Left lung (tissue), 10 donors: Measurements from ENCODE around the gene SAMD9L. TPM values are rescaled to one million over a fixed set of nuclear protein-coding genes. Genes with fewer than 3 reads are reported as not detected.
"Not testable (repeated sequence)": the region's sequence is repeated elsewhere in the genome, so short reads cannot be mapped to it uniquely, and the experiment has no call there.

Experiments used
- ATAC-seq: fragments of 200-7000 bp; cut with Tn5 transposase; one replicate; pipeline ENCODE4 v1.9.1; 2020; ENCODE audit warnings: moderate library complexity
- DNase-seq, 4 donors: peaks; one replicate each; pipeline ENCODE4 v3.0.0-alpha.2; 2013 to 2020
- H3K27ac ChIP-seq, 2 donors: fragments of 200-600 bp; sonication (generic) in 1 of 2; one replicate each; pipeline versions ENCODE4 v1.5.0 to v1.8.0; 2020 to 2021
- H3K27me3 ChIP-seq, 2 donors: fragments of 200-600 bp; sonication (generic) in 1 of 2; one replicate each; pipeline versions ENCODE4 v1.5.0 to v1.8.0; 2020 to 2021
- H3K36me3 ChIP-seq, 2 donors: fragments of 200-600 bp; sonication (generic) in 1 of 2; one replicate each; pipeline versions ENCODE4 v1.5.0 to v1.8.0; 2020 to 2021
- H3K4me1 ChIP-seq, 2 donors: fragments of 200-600 bp; one replicate each; pipeline ENCODE4 v1.8.0; 2021
- H3K4me3 ChIP-seq, 2 donors: fragments of 200-600 bp; sonication (generic) in 1 of 2; one replicate each; pipeline versions ENCODE4 v1.5.0 to v1.8.0; 2020 to 2021; ENCODE audit warnings: mild to moderate bottlenecking in 1 of 2
- H3K9me3 ChIP-seq, 2 donors: fragments of 200-600 bp; sonication (generic) in 1 of 2; one replicate each; pipeline versions ENCODE4 v1.5.0 to v1.8.0; 2020 to 2021
- intact Hi-C, 2 donors: fragments of 100-400 bp; cut with DNase I; formaldehyde crosslinking; loops; one replicate each; pipeline versions ENCODE4 v1.11.2 to v1.14.2; 2022
- polyA plus RNA-seq, 6 donors: library from polyadenylated mRNA; unstranded; fragments of 120-200 nt; gene quantifications; one replicate each; pipeline ENCODE4 v1.2.1, GENCODE V29; 2013; ENCODE audit not compliant: insufficient read length in 6 of 6
- total RNA-seq, 2 donors: library from RNA; stranded (reverse); fragmentation: NEBNext Ultra II Directional; extraction: Animal tissue kit (Norgen Biotek cat#: 25700); gene quantifications; one replicate each; pipeline ENCODE4 v1.2.1, GENCODE V29; 2021
- TF ChIP-seq, protein P1 (sequence below), 2 donors: fragments of 200-600 bp; sonication (generic) in 1 of 2; IDR thresholded peaks; one replicate each; pipeline versions ENCODE4 v1.5.0 to v1.8.0; 2021; ENCODE audit warnings: antibody characterized with exemption in 2 of 2
- donor health status: DM: no; HTN: yes; CAD: no.
- donor health status: DM: no; HTN: no; CAD: no.

SAMD9L gene
- total and polyA plus RNA-seq, 8 donors: 13.8 to 42.4 (median 17.9) TPM

DNA sequence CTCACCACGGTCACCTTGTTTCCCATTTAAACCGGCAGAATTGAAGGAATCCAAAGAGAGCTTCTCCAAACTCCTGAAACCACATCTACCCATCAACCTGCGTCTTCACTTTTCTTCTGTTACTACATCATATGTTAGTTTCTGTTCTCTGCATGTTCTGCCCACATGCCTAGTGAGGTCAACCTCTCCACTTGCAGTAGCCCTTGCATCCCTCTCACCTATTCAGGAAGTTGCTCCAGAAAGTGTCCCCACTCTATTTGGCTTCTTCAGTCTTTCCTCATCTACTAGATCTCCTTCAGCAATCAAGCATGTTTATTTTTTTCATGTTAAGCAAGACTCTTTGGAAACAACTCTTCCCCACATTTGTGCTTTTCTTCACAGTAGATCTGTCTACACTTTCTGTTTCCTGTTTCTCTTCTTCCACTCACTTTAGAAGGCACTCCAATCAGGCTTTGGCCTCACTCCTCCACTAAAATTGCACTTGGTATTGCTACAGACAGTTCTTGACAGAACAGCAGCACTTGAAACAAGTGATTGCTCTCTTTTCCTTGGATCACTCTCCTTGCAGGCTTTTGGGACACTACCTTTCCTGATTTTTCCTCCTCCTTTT lies 7.5 kb downstream of the SAMD9L start:
- Histone ChIP-seq H3K4me1 (peaks cover 0 to 11% of the 10 kb centered on the region in 2 donors), H3K9me3 (peaks cover 0 to 39% of the 10 kb centered on the region in 2 donors), H3K27me3 (no peaks in the 10 kb centered on the region), H3K36me3 (peaks cover 0 to 100% of the 10 kb centered on the region in 2 donors), H3K27ac (peak overlapping the region in 1 of 2 donors; percentile 60), H3K4me3 (no peak overlapping the region)
- TF ChIP-seq, protein P1, sequence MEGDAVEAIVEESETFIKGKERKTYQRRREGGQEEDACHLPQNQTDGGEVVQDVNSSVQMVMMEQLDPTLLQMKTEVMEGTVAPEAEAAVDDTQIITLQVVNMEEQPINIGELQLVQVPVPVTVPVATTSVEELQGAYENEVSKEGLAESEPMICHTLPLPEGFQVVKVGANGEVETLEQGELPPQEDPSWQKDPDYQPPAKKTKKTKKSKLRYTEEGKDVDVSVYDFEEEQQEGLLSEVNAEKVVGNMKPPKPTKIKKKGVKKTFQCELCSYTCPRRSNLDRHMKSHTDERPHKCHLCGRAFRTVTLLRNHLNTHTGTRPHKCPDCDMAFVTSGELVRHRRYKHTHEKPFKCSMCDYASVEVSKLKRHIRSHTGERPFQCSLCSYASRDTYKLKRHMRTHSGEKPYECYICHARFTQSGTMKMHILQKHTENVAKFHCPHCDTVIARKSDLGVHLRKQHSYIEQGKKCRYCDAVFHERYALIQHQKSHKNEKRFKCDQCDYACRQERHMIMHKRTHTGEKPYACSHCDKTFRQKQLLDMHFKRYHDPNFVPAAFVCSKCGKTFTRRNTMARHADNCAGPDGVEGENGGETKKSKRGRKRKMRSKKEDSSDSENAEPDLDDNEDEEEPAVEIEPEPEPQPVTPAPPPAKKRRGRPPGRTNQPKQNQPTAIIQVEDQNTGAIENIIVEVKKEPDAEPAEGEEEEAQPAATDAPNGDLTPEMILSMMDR (IDR thresholded peaks at IDR 0.05): no peak
- DNase-seq (no peak), ATAC-seq (peak; percentile 81)
- intact Hi-C loops: no loop called here

DNA sequence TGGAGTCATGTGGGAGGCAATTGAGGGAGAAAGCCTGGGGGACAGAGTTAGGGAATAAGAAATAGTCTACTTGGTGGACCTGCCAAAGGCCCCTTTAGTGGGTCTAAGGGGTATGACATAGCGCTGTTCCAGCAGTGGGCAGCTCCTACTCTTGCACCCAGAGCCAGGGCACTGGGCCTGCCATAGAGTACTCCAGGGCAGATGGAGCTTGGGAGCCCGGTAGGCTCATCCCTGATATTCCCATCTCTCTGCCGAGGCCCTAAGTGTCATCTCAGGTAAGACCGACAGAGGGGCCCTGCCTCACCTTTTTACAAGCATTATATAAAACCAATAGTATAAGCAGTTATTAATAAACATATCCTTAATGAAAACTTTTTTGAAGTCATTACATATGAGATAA lies 9.6 kb downstream of the SAMD9L start:
- no peaks in the 10 kb centered on the region for H3K27me3 ChIP-seq
- intact Hi-C loops: no loop called here
- DNase-seq (no peak), ATAC-seq (no peak)
- no peak overlapping the region for H3K27ac ChIP-seq
- peaks cover 0 to 60% of the 10 kb centered on the region in 2 donors for H3K9me3 ChIP-seq
- H3K4me3 ChIP-seq: no peak overlapping the region
- H3K36me3 ChIP-seq: peaks cover 0 to 98% of the 10 kb centered on the region in 2 donors
- TF ChIP-seq, protein P1 (IDR thresholded peaks at IDR 0.05): no peak
- H3K4me1 ChIP-seq: no peaks in the 10 kb centered on the region

DNA sequence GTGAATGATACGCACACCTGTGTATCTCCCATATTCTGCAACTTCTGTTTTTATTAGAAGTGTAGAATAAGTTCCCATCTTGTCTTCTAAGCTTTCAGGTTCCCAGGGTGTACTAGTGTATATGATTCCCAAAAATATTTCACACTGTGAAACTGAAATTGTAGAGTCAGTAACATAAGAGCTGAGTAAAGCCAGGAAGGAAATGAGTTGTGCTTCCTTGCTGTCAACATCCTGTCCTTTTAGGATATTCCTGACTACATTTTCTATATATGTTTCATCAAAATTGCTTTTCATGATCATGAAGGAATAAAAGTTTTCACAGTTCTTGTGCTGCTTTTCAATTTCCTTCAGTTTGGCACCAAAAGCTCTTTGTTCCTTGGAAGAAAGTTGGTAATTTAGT lies 15.2 kb downstream of the SAMD9L start:
- Histone ChIP-seq H3K4me1 (no peaks in the 10 kb centered on the region), H3K36me3 (peaks cover 0 to 42% of the 10 kb centered on the region in 2 donors), H3K27ac (no peak overlapping the region), H3K27me3 (no peaks in the 10 kb centered on the region), H3K4me3 (no peak overlapping the region), H3K9me3 (peaks cover 0 to 96% of the 10 kb centered on the region in 2 donors)
- DNase-seq: no peak
- ATAC-seq: no peak
- intact Hi-C loops: no loop called here
- TF ChIP-seq, protein P1 (IDR thresholded peaks at IDR 0.05): no peak

DNA sequence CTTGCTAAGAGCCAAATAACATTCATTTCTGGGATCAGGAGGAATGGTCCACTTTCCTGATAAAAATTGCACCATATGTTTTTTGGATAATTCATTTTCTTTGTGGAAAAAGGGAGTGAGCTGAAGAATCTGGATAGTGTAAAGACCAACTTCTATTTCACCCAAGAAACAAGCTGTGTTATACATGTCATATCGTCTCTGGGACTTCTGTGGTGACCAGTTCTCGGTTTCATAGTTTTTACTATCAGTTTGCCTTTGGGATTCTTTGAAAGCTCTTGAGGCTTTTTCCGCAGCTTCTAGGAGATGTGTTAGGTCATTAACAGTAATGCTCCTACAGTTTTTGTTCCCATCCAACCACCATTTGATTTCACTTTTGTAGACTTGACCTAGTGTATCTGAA lies 16.0 kb downstream of the SAMD9L start:
- peaks cover 0 to 34% of the 10 kb centered on the region in 2 donors for H3K36me3 ChIP-seq
- H3K4me1 ChIP-seq: no peaks in the 10 kb centered on the region
- no peak for ATAC-seq
- H3K9me3 ChIP-seq: peaks cover 0 to 96% of the 10 kb centered on the region in 2 donors
- intact Hi-C loops: no loop called here
- no peak for DNase-seq
- no peak overlapping the region for H3K4me3 ChIP-seq
- no peaks in the 10 kb centered on the region for H3K27me3 ChIP-seq
- H3K27ac ChIP-seq: no peak overlapping the region
- TF ChIP-seq, protein P1 (IDR thresholded peaks at IDR 0.05): no peak

- H3K4me3 ChIP-seq, H3K27me3 ChIP-seq, ATAC-seq, H3K27ac ChIP-seq, intact Hi-C loops, DNase-seq, H3K4me1 ChIP-seq, H3K36me3 ChIP-seq: not testable (repeated sequence)
- H3K9me3 ChIP-seq: peaks cover 0 to 65% of the 10 kb centered on the region in 2 donors
Observed at GRCh38 chr7:93126954-93127353, 21.2 kb downstream of the SAMD9L start.

DNA sequence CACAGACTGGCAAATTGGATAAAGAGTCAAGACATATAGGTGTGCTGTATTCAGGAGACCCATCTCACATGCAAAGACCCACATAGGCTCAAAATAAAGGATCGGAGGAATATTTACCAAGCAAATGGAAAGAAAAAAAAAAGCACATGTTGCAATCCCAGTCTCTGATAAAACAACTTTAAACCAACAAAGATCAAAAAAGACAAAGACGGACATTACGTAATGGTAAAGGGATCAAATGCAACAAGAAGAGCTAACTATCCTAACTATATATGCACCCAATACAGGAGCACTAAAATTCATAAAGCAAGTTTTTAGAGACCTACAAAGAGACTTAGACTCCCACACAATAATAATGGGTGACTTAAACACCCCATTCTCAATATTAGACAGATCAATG lies 24.7 kb downstream of the SAMD9L start:
- intact Hi-C loops, H3K27me3 ChIP-seq, H3K36me3 ChIP-seq, ATAC-seq, H3K27ac ChIP-seq, DNase-seq, H3K4me1 ChIP-seq, H3K4me3 ChIP-seq: not testable (repeated sequence)
- peaks cover 0 to 37% of the 10 kb centered on the region in 2 donors for H3K9me3 ChIP-seq
